B cell (primary cell): ENCODE measurements around the gene TMCC3. TPM values are rescaled to one million over a fixed set of nuclear protein-coding genes. Genes with fewer than 3 reads are reported as not detected.

Experiments used
- ATAC-seq: fragments of 200-7000 bp; cut with Tn5 transposase; one replicate; pipeline ENCODE4 v1.10.0; 2021; ENCODE audit warnings: low read depth, mild to moderate bottlenecking, moderate number of reproducible peaks, moderate library complexity
- CTCF ChIA-PET: fragments of 350-600 bp; sonication (Branson Sonifier 250); formaldehyde crosslinking; loops from one replicate; lab custom pipeline; 2021; ENCODE audit warnings: antibody characterized with exemption, inconsistent platforms; lab: Charles Lee
- POLR2A ChIA-PET: fragments of 350-600 bp; sonication (Branson Sonifier 250); formaldehyde crosslinking; loops from one replicate; lab custom pipeline; 2021; ENCODE audit warnings: antibody characterized with exemption; lab: Charles Lee
- DNase-seq: peaks from one replicate; pipeline ENCODE4 v3.0.0; 2013
- H2AFZ ChIP-seq: 2 replicates; pipeline ENCODE4 v1.6.1; 2012; ENCODE audit warnings: mild to moderate bottlenecking, low read depth, low read length; ENCODE audit not compliant: insufficient read depth, poor library complexity, severe bottlenecking
- H3K27ac ChIP-seq, 2 donors: 1 replicate in 1 of 2; 2 replicates in 1 of 2; pipeline ENCODE4 v1.5.1; 2012 to 2013; ENCODE audit warnings: low read length in 2 of 2, mild to moderate bottlenecking in 2 of 2, moderate library complexity in 1 of 2
- H3K27me3 ChIP-seq, 4 experiments: fragments of 200-600 bp in 1 of 4; sonication (generic) in 1 of 4; replicated peaks in 1 of 4; 1 replicate in 2 of 4; 2 replicates in 2 of 4; pipeline versions ENCODE4 v1.6.1 to v1.7.0; 2013 to 2016; ENCODE audit warnings: low read length in 3 of 4, mild to moderate bottlenecking in 2 of 4, mixed read lengths in 1 of 4, moderate library complexity in 1 of 4; ENCODE audit not compliant: insufficient read depth in 4 of 4, control insufficient read depth in 3 of 4; ENCODE audit errors: control extremely low read depth in 1 of 4
- H3K36me3 ChIP-seq, 2 experiments: replicated peaks in 1 of 2; 1 replicate in 1 of 2; 2 replicates in 1 of 2; pipeline versions ENCODE4 v1.6.1 to v1.7.1; 2013; ENCODE audit warnings: low read length in 1 of 2; ENCODE audit not compliant: insufficient read depth in 2 of 2, control insufficient read depth in 1 of 2; ENCODE audit errors: control extremely low read depth in 1 of 2, extremely low read depth in 1 of 2
- H3K4me1 ChIP-seq, 2 donors: fragments of 200-600 bp in 1 of 2; sonication (generic) in 1 of 2; 1 replicate in 1 of 2; 2 replicates in 1 of 2; pipeline versions ENCODE4 v1.5.1 to v1.6.1; 2013 to 2017; ENCODE audit warnings: low read length in 2 of 2; ENCODE audit not compliant: control insufficient read depth in 2 of 2, insufficient read depth in 2 of 2
- H3K4me2 ChIP-seq: replicated peaks from 2 replicates; pipeline ENCODE3; 2012; ENCODE audit warnings: mild to moderate bottlenecking, low read depth, low read length; ENCODE audit not compliant: poor library complexity, severe bottlenecking
- H3K4me3 ChIP-seq, 5 experiments: fragments of 200-600 bp in 1 of 5; sonication (generic) in 1 of 5; 1 replicate in 3 of 5; 2 replicates in 2 of 5; pipeline versions ENCODE4 v1.5.1 to v1.7.0; 2011 to 2016; ENCODE audit warnings: low read length in 4 of 5, mild to moderate bottlenecking in 4 of 5, low read depth in 2 of 5, control low read depth in 1 of 5, moderate library complexity in 1 of 5; ENCODE audit not compliant: insufficient read depth in 1 of 5; ENCODE audit errors: control extremely low read depth in 1 of 5, extremely low read depth in 1 of 5
- H3K79me2 ChIP-seq: fragments of 200-600 bp; sonication (generic); one replicate; pipeline ENCODE4 v1.6.0; 2016; ENCODE audit warnings: low read length; ENCODE audit not compliant: control insufficient read depth, insufficient read depth
- H3K9ac ChIP-seq: fragments of 200-600 bp; sonication (generic); 2 replicates; pipeline ENCODE4 v1.6.1; 2017; ENCODE audit warnings: mild to moderate bottlenecking, low read length, moderate library complexity
- H3K9me3 ChIP-seq, 3 donors: one replicate each; pipeline versions ENCODE4 v1.6.1 to v1.7.1; 2013; ENCODE audit warnings: low read length in 2 of 3; ENCODE audit not compliant: control insufficient read depth in 2 of 3, insufficient read depth in 1 of 3; ENCODE audit errors: control extremely low read depth in 1 of 3
- H4K20me1 ChIP-seq: 2 replicates; pipeline ENCODE4 v1.6.0; 2012; ENCODE audit warnings: mild to moderate bottlenecking, low read length; ENCODE audit not compliant: insufficient read depth, control insufficient read depth, poor library complexity, severe bottlenecking
- H3K27ac Mint-ChIP-seq: one replicate; pipeline ENCODE4 v1.8.0; 2021; ENCODE audit warnings: mixed read lengths
- H3K27me3 Mint-ChIP-seq: one replicate; pipeline ENCODE4 v1.8.0; 2021; ENCODE audit warnings: mixed read lengths
- H3K4me1 Mint-ChIP-seq: one replicate; pipeline ENCODE4 v1.8.0; 2021; ENCODE audit warnings: mixed read lengths
- H3K4me3 Mint-ChIP-seq: one replicate; pipeline ENCODE4 v1.8.0; 2021; ENCODE audit warnings: mixed read lengths
- H3K9me3 Mint-ChIP-seq: one replicate; pipeline ENCODE4 v1.8.0; 2022; ENCODE audit warnings: mixed read lengths; ENCODE audit not compliant: insufficient read depth
- EZH2 ChIP-seq: IDR thresholded peaks from 2 replicates; pipeline ENCODE4 v1.6.1; 2012; ENCODE audit warnings: borderline replicate concordance, low read depth, mild to moderate bottlenecking, moderate library complexity, low read length; ENCODE audit not compliant: insufficient read depth, poor library complexity, severe bottlenecking
- WGBS: methylation state at CpG from one replicate; pipeline ENCODE4 v1.1.5; 2013; ENCODE audit warnings: missing lambda C conversion rate; ENCODE audit not compliant: insufficient coverage; 5-methylcytosine and 5-hydroxymethylcytosine counted together
- intact Hi-C: fragments of 100-400 bp; cut with micrococcal nuclease; formaldehyde crosslinking; loops from one replicate; pipeline ENCODE4 v1.10.0; 2022
- polyA plus RNA-seq: library from polyadenylated mRNA; depleted of rRNA; stranded (reverse); fragments of >200 nt; gene quantifications from 2 replicates; pipeline ENCODE4 v1.2.3, GENCODE V29; 2012
- total RNA-seq, 2 donors: library from RNA; stranded (reverse); fragments of 120-200 nt in 1 of 2; gene quantifications; 1 replicate in 1 of 2; 2 replicates in 1 of 2; pipeline versions ENCODE4 v1.2.3 to v1.2.4, GENCODE V29; 2013 to 2022
- TF ChIP-seq, protein P1 (sequence below): fragments of 200-600 bp; IDR thresholded peaks from one replicate; pipeline ENCODE4 v1.8.0; 2022; ENCODE audit warnings: antibody characterized with exemption, mild to moderate bottlenecking

Gene TMCC3
- total and polyA plus RNA-seq, 2 donors (not counting 1 experiment from before 2014, with no cell fraction given): 4.5 to 8.8 TPM

DNA sequence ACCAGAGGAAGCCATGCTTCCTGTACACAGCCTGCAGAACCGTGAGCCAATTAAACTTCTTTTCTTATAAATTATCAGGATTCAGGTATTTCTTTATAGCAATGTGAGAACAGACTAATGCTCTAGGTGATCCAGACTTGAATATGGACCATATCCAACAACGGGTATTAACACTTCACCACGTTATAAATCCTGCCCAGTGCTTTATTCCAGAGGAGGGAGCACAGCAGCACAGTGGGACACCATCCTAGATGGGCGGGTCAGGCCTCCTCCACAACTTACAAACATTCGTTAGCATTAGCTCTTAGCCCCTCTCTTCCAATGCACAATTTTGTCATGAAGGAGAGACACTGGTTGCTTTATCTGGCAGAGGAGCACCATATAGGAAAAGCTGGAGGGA lies 66.0 kb downstream of the TMCC3 start:
- Histone ChIP-seq H3K27ac (no peak overlapping the region), H3K4me1 (no peaks in the 10 kb centered on the region), H3K27me3 (no peaks in the 10 kb centered on the region), H3K9me3 (no peaks in the 10 kb centered on the region), H3K9ac (no peak overlapping the region), H2AFZ (no peak overlapping the region), H3K4me3 (no peak overlapping the region), H4K20me1 (no peaks in the 10 kb centered on the region), H3K4me2 (no peak overlapping the region), H3K36me3 (peaks cover 3 to 10% of the 10 kb centered on the region in 2 experiments), H3K79me2 (no peaks in the 10 kb centered on the region)
- WGBS: 93% methylated on average over 3 of the region's 5 CpGs
- H3K27ac Mint-ChIP-seq: no peak overlapping the region
- ATAC-seq (no peak), DNase-seq (no peak)
- TF ChIP-seq EZH2: no peak
- TF ChIP-seq, protein P1, sequence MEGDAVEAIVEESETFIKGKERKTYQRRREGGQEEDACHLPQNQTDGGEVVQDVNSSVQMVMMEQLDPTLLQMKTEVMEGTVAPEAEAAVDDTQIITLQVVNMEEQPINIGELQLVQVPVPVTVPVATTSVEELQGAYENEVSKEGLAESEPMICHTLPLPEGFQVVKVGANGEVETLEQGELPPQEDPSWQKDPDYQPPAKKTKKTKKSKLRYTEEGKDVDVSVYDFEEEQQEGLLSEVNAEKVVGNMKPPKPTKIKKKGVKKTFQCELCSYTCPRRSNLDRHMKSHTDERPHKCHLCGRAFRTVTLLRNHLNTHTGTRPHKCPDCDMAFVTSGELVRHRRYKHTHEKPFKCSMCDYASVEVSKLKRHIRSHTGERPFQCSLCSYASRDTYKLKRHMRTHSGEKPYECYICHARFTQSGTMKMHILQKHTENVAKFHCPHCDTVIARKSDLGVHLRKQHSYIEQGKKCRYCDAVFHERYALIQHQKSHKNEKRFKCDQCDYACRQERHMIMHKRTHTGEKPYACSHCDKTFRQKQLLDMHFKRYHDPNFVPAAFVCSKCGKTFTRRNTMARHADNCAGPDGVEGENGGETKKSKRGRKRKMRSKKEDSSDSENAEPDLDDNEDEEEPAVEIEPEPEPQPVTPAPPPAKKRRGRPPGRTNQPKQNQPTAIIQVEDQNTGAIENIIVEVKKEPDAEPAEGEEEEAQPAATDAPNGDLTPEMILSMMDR: no peak
- CTCF ChIA-PET: no interaction called here
- H3K27me3 Mint-ChIP-seq: no peaks in the 10 kb centered on the region
- POLR2A ChIA-PET: no interaction called here
- no peaks in the 10 kb centered on the region for H3K9me3 Mint-ChIP-seq
- H3K4me1 Mint-ChIP-seq: peaks cover 2% of the 10 kb centered on the region
- H3K4me3 Mint-ChIP-seq: no peak overlapping the region
- intact Hi-C loops: no loop called here

GRCh38 chr12:94582591-94582990 lies 67.8 kb downstream of the TMCC3 start:
- no peak overlapping the region for H3K9ac ChIP-seq
- WGBS: 100% methylated on average over 2 of the region's 5 CpGs
- ATAC-seq: no peak
- Mint-ChIP-seq H3K4me3 (no peak overlapping the region), H3K4me1 (peaks cover 2% of the 10 kb centered on the region), H3K27ac (no peak overlapping the region), H3K9me3 (no peaks in the 10 kb centered on the region), H3K27me3 (no peaks in the 10 kb centered on the region)
- H3K79me2 ChIP-seq: no peaks in the 10 kb centered on the region
- DNase-seq: no peak
- H2AFZ ChIP-seq: no peak overlapping the region
- no peak for TF ChIP-seq EZH2
- TF ChIP-seq, protein P1: no peak
- intact Hi-C loops: no loop called here
- ChIA-PET CTCF (no interaction called here), POLR2A (no interaction called here)
- peaks cover 3 to 18% of the 10 kb centered on the region in 2 experiments for H3K36me3 ChIP-seq
- no peaks in the 10 kb centered on the region for H3K27me3 ChIP-seq
- H3K27ac ChIP-seq: no peak overlapping the region
- H3K4me3 ChIP-seq: no peak overlapping the region
- H3K4me2 ChIP-seq: no peak overlapping the region
- H3K4me1 ChIP-seq: no peaks in the 10 kb centered on the region
- peaks cover 5% of the 10 kb centered on the region for H4K20me1 ChIP-seq
- H3K9me3 ChIP-seq: no peaks in the 10 kb centered on the region
